Measurements from ENCODE around the gene HYDIN. TPM values are rescaled to one million over a fixed set of nuclear protein-coding genes. Genes with fewer than 3 reads are reported as not detected.

HYDIN gene
- total RNA-seq, 2 donors from 2014 or later = 5.6 to 6.7 TPM

DNA sequence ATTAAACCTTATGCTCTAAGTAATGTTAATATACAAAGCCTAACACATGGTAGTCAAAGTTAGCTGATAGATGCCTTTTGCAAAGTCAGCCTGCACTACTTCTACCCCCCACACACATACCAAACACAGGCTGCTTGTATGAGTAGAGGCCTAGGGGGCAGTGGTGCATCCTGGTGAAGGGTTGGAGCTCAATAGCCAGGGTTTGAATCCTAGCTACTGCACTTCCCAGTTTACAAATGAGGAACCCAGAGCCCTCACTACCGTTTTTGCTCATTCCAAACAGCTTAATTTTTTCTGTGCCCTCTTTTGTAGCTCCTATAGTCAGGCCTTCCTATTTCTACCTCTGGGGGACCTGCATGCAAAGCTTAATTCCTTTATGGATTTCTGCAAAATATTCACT, 18.9 kb upstream of the HYDIN start:
- no peak overlapping the region for H3K4me3 ChIP-seq
- no peaks in the 10 kb centered on the region for H3K4me1 ChIP-seq
- H3K9me3 ChIP-seq = no peaks in the 10 kb centered on the region
- DNase-seq (peak in 1 of 4 donors; percentile 2), ATAC-seq (no peak)
- no peaks in the 10 kb centered on the region for H3K27me3 ChIP-seq
- no peaks in the 10 kb centered on the region for H3K36me3 ChIP-seq (replicated peaks in 1 of 2; ENCODE audit: insufficient read depth in 1 of 2, low read depth in 2 of 2)
- WGBS, 2 donors = 24 to 36% methylated on average over 1 of the region's 1 CpG
- intact Hi-C loops (cut with DNase I) = no loop called here
- no peak for TF ChIP-seq POLR2A (IDR thresholded peaks at IDR 0.05)
- TF ChIP-seq, protein P1, sequence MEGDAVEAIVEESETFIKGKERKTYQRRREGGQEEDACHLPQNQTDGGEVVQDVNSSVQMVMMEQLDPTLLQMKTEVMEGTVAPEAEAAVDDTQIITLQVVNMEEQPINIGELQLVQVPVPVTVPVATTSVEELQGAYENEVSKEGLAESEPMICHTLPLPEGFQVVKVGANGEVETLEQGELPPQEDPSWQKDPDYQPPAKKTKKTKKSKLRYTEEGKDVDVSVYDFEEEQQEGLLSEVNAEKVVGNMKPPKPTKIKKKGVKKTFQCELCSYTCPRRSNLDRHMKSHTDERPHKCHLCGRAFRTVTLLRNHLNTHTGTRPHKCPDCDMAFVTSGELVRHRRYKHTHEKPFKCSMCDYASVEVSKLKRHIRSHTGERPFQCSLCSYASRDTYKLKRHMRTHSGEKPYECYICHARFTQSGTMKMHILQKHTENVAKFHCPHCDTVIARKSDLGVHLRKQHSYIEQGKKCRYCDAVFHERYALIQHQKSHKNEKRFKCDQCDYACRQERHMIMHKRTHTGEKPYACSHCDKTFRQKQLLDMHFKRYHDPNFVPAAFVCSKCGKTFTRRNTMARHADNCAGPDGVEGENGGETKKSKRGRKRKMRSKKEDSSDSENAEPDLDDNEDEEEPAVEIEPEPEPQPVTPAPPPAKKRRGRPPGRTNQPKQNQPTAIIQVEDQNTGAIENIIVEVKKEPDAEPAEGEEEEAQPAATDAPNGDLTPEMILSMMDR (IDR thresholded peaks at IDR 0.05) = no peak
- no peak overlapping the region for H3K27ac ChIP-seq

- Histone ChIP-seq H3K4me1 (no peaks in the 10 kb centered on the region), H3K27me3 (no peaks in the 10 kb centered on the region), H3K4me3 (no peak overlapping the region), H3K27ac (no peak overlapping the region), H3K36me3 (replicated peaks in 1 of 2; ENCODE audit: insufficient read depth in 1 of 2, low read depth in 2 of 2) (no peaks in the 10 kb centered on the region), H3K9me3 (no peaks in the 10 kb centered on the region)
- WGBS, 2 donors = 80 to 82% methylated on average over 7 of the region's 7 CpGs
- TF ChIP-seq, protein P1 (IDR thresholded peaks at IDR 0.05) = no peak
- no peak for TF ChIP-seq POLR2A (IDR thresholded peaks at IDR 0.05)
- ATAC-seq = no peak
- intact Hi-C loops (cut with DNase I) = no loop called here
- no peak for DNase-seq
These were observed 17.0 kb upstream of the HYDIN start for GRCh38 chr16:71247478-71247877.

DNA sequence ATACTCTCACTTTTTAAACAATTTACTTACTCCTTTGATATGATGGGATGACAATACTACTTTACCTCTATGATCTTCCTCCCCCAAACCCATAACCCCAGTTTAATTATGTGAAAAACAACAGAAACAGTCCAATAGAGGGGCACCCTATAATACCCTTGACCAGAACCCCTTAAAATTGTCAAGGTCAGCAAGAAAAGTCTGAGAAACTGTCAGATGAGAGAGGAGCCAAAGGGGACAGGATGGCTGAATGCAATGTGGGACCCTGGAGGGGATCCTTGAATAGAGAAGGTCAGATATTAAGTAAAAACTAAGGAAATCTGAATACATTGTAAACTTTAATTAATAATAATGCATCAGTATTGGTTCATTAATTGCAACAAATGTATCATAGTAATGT, 15.8 kb upstream of the HYDIN start:
- no peaks in the 10 kb centered on the region for H3K27me3 ChIP-seq
- no peaks in the 10 kb centered on the region for H3K9me3 ChIP-seq
- TF ChIP-seq, protein P1 (IDR thresholded peaks at IDR 0.05) = no peak
- TF ChIP-seq POLR2A (IDR thresholded peaks at IDR 0.05) = no peak
- no peaks in the 10 kb centered on the region for H3K4me1 ChIP-seq
- intact Hi-C loops (cut with DNase I) = no loop called here
- no peak overlapping the region for H3K4me3 ChIP-seq
- no peak overlapping the region for H3K27ac ChIP-seq
- ATAC-seq (no peak), DNase-seq (no peak)
- no peaks in the 10 kb centered on the region for H3K36me3 ChIP-seq (replicated peaks in 1 of 2; ENCODE audit: insufficient read depth in 1 of 2, low read depth in 2 of 2)

GRCh38 chr16:71244521-71244920, 14.0 kb upstream of the HYDIN start:
- intact Hi-C loops (cut with DNase I) = no loop called here
- H3K4me3 ChIP-seq = no peak overlapping the region
- no peak for TF ChIP-seq POLR2A (IDR thresholded peaks at IDR 0.05)
- TF ChIP-seq, protein P1 (IDR thresholded peaks at IDR 0.05) = no peak
- no peaks in the 10 kb centered on the region for H3K36me3 ChIP-seq (replicated peaks in 1 of 2; ENCODE audit: insufficient read depth in 1 of 2, low read depth in 2 of 2)
- H3K27ac ChIP-seq = no peak overlapping the region
- H3K9me3 ChIP-seq = no peaks in the 10 kb centered on the region
- no peaks in the 10 kb centered on the region for H3K4me1 ChIP-seq
- 89 to 100% methylated on average over 1 of the region's 1 CpG for WGBS, 2 donors
- no peak for ATAC-seq
- no peak for DNase-seq
- no peaks in the 10 kb centered on the region for H3K27me3 ChIP-seq

- intact Hi-C loops (cut with DNase I) = no loop called here
- no peaks in the 10 kb centered on the region for H3K27me3 ChIP-seq
- ATAC-seq (no peak), DNase-seq (no peak)
- H3K4me3 ChIP-seq = no peak overlapping the region
- H3K9me3 ChIP-seq = no peaks in the 10 kb centered on the region
- no peak for TF ChIP-seq POLR2A (IDR thresholded peaks at IDR 0.05)
- TF ChIP-seq, protein P1 (IDR thresholded peaks at IDR 0.05) = no peak
- WGBS, 2 donors = 12 to 20% methylated on average over 3 of the region's 3 CpGs
- no peaks in the 10 kb centered on the region for H3K36me3 ChIP-seq (replicated peaks in 1 of 2; ENCODE audit: insufficient read depth in 1 of 2, low read depth in 2 of 2)
- H3K27ac ChIP-seq = no peak overlapping the region
- H3K4me1 ChIP-seq = no peaks in the 10 kb centered on the region
These were observed 12.1 kb upstream of the HYDIN start for GRCh38 chr16:71242601-71243000.
